Measurements from ENCODE around the gene FMC1. TPM values are rescaled to one million over a fixed set of nuclear protein-coding genes. Genes with fewer than 3 reads are reported as not detected.
A peak's percentile ranks its signal among the peaks of the same experiment; 100 is the strongest.
"Not testable (repeated sequence)": the region's sequence is repeated elsewhere in the genome, so short reads cannot be mapped to it uniquely, and the experiment has no call there.

Gene FMC1
- total RNA-seq, 2 experiments from 2014 or later = 6.4 to 6.7 TPM

- peak overlapping the region; percentile 92 for H3K4me3 Mint-ChIP-seq
- no peak for DNase-seq
Observed at GRCh38 chr7:139340808-139341057, 404 bp upstream of the FMC1 start.

DNA sequence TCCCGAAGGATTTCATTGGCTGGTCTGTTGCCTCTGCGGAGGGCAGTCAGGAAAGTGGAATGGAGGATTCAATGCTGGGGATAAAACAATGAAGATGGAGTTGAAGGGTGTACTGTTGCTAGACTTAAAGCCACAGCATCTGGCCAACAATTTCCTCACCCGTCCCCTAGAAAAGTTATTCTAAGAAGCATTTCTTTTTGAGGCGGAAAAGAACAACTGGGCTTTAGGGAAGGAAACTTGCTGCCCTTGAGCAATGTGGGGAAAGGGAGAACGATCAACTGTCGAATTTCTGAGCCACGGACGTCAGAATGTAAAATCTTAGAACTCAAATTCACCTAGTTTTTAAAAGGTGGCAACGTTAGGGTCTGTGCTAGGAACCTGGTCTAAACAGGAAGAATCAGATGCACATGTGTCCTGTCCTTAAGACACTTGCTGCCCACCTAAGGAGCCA is 664 bp downstream of the FMC1 start:
- DNase-seq (no peak), ATAC-seq (no peak)
- peaks cover 27% of the 10 kb centered on the region for H3K4me1 Mint-ChIP-seq (ENCODE audit: low read depth)
- H3K27me3 Mint-ChIP-seq (ENCODE audit: low read depth) = peaks cover 3% of the 10 kb centered on the region
- ChIA-PET POLR2A (interaction anchor here (1.0 kb wide), 2 partner anchors 18 to 19 kb away, joined by 3 to 4 read pairs; partner anchors contain the start of gene LUC7L2), CTCF (interaction anchor here (0.6 kb wide), 1 partner anchor 14 kb away, joined by 3 read pairs; no protein-coding TSS in a partner anchor)
- peaks cover 25% of the 10 kb centered on the region for H3K36me3 Mint-ChIP-seq (ENCODE audit: low read depth)
- H3K9me3 Mint-ChIP-seq (ENCODE audit: insufficient read depth) = peaks cover 10% of the 10 kb centered on the region
- H3K27ac Mint-ChIP-seq = peak overlapping the region; percentile 97
- H3K4me3 Mint-ChIP-seq = peak overlapping the region; percentile 92

More at GRCh38 chr7:139340808-139341057, 404 bp upstream of the FMC1 start:
- ChIA-PET POLR2A (interaction anchor here (1.1 to 1.9 kb wide), 3 partner anchors 14 to 19 kb away, joined by 3 to 20 read pairs (median 4); partner anchors contain the start of gene LUC7L2), CTCF (interaction anchor here (0.7 to 1.0 kb wide), 3 partner anchors 15 to 54 kb away, joined by 3 to 4 read pairs (median 3); no protein-coding TSS in a partner anchor)
- ATAC-seq = no peak
- Mint-ChIP-seq H3K4me1 (ENCODE audit: low read depth) (peaks cover 27% of the 10 kb centered on the region), H3K36me3 (ENCODE audit: low read depth) (peaks cover 23% of the 10 kb centered on the region), H3K27me3 (ENCODE audit: low read depth) (peaks cover 3% of the 10 kb centered on the region), H3K27ac (peak overlapping the region; percentile 97), H3K9me3 (ENCODE audit: insufficient read depth) (peaks cover 10% of the 10 kb centered on the region)

GRCh38 chr7:139345042-139345441 is 3.9 kb downstream of the FMC1 start:
- no peak overlapping the region for H3K27ac Mint-ChIP-seq
- CTCF ChIA-PET = interaction anchor here (1.8 kb wide), 1 partner anchor 11 kb away, joined by 5 read pairs; no protein-coding TSS in a partner anchor
- peaks cover 3% of the 10 kb centered on the region for H3K27me3 Mint-ChIP-seq (ENCODE audit: low read depth)
- H3K4me3 Mint-ChIP-seq = no peak overlapping the region
- H3K4me1 Mint-ChIP-seq (ENCODE audit: low read depth) = peaks cover 22% of the 10 kb centered on the region
- POLR2A ChIA-PET = no interaction called here
- peaks cover under 1% of the 10 kb centered on the region for H3K9me3 Mint-ChIP-seq (ENCODE audit: insufficient read depth)
- ATAC-seq = no peak
- DNase-seq = no peak
- peaks cover 22% of the 10 kb centered on the region for H3K36me3 Mint-ChIP-seq (ENCODE audit: low read depth)

DNA sequence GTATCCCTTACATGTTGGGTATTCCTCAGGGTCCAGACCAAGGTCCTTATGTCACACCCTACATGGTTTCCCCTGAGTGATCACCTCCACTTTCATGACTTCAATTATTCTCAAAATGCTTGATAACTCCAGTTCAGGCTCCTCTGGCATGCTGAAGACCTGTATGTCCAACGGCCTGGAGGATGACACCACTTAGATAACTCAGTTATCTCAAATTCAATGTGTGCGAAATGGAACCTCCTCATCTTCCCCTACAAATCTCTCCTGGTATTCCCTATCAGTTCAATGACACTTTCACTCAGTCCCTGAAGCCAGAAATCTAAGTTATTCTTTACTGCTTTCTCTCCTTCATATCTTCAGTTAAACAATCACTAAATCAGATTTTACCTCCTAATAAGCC is 9.9 kb downstream of the FMC1 start:
- H3K36me3 Mint-ChIP-seq (ENCODE audit: low read depth) = peaks cover 22% of the 10 kb centered on the region
- ATAC-seq (no peak), DNase-seq (no peak)
- no peaks in the 10 kb centered on the region for H3K27me3 Mint-ChIP-seq (ENCODE audit: low read depth)
- peaks cover 4% of the 10 kb centered on the region for H3K4me1 Mint-ChIP-seq (ENCODE audit: low read depth)
- H3K27ac Mint-ChIP-seq = no peak overlapping the region
- POLR2A ChIA-PET = interaction anchor here (1.7 kb wide), 1 partner anchor 9 kb away, joined by 6 read pairs; the partner anchor contains the start of gene LUC7L2
- H3K9me3 Mint-ChIP-seq (ENCODE audit: insufficient read depth) = no peaks in the 10 kb centered on the region
- CTCF ChIA-PET = interaction anchor here (1.3 kb wide), 1 partner anchor 276 kb away, joined by 3 read pairs; no protein-coding TSS in a partner anchor
- H3K4me3 Mint-ChIP-seq = no peak overlapping the region

GRCh38 chr7:139354729-139355128 is 13.6 kb downstream of the FMC1 start:
- no peak overlapping the region for H3K4me3 Mint-ChIP-seq
- no peaks in the 10 kb centered on the region for H3K27me3 Mint-ChIP-seq (ENCODE audit: low read depth)
- H3K36me3 Mint-ChIP-seq (ENCODE audit: low read depth) = peaks cover 22% of the 10 kb centered on the region
- POLR2A ChIA-PET = interaction anchor here (0.6 to 0.7 kb wide), 3 partner anchors 15 to 345 kb away, joined by 3 read pairs; no protein-coding TSS in a partner anchor
- no peak for DNase-seq
- CTCF ChIA-PET = interaction anchor here (0.7 kb wide), 1 partner anchor 18 kb away, joined by 3 read pairs; no protein-coding TSS in a partner anchor
- peaks cover 20% of the 10 kb centered on the region for H3K4me1 Mint-ChIP-seq (ENCODE audit: low read depth)
- no peaks in the 10 kb centered on the region for H3K9me3 Mint-ChIP-seq (ENCODE audit: insufficient read depth)
- no peak for ATAC-seq
- no peak overlapping the region for H3K27ac Mint-ChIP-seq

DNA sequence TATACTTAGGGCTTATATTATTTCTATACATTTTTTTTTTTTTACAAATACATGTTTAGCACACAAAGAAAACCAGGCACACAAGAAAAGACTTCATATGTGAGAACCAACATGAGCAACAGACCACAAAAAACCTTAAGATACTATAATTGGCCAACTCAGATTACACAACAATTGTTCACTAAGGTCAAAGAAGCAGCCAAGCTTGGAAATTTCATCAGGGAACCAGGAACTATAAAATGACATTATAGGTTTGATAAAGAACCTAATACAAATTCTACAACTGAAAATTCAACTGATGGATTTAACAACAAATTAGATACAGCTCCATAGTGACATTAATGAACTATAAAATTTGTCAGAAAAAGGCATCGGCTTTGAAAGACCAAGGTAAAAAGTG is 14.2 kb downstream of the FMC1 start:
- Mint-ChIP-seq H3K27ac (no peak overlapping the region), H3K4me1 (ENCODE audit: low read depth) (peaks cover 20% of the 10 kb centered on the region), H3K4me3 (no peak overlapping the region), H3K36me3 (ENCODE audit: low read depth) (peaks cover 20% of the 10 kb centered on the region), H3K27me3 (ENCODE audit: low read depth) (no peaks in the 10 kb centered on the region), H3K9me3 (ENCODE audit: insufficient read depth) (no peaks in the 10 kb centered on the region)
- ATAC-seq (no peak), DNase-seq (no peak)
- ChIA-PET POLR2A (no interaction called here), CTCF (interaction anchor here (0.8 to 1.4 kb wide), 5 partner anchors 8 to 79 kb away, joined by 3 to 5 read pairs (median 3); no protein-coding TSS in a partner anchor)

GRCh38 chr7:139357729-139358506 is 16.8 kb downstream of the FMC1 start:
- H3K27me3 Mint-ChIP-seq (ENCODE audit: low read depth); ATAC-seq; CTCF ChIA-PET; DNase-seq; H3K9me3 Mint-ChIP-seq (ENCODE audit: insufficient read depth): not testable (repeated sequence)
- POLR2A ChIA-PET = interaction anchor here (1.6 to 2.1 kb wide), 2 partner anchors 263 to 266 kb away, joined by 4 to 18 read pairs; no protein-coding TSS in a partner anchor
- peaks cover 35% of the 10 kb centered on the region for H3K4me1 Mint-ChIP-seq (ENCODE audit: low read depth)
- H3K4me3 Mint-ChIP-seq = peak overlapping the region; percentile 95
- peaks cover 28% of the 10 kb centered on the region for H3K36me3 Mint-ChIP-seq (ENCODE audit: low read depth)
- peak overlapping the region; percentile 99 for H3K27ac Mint-ChIP-seq

- no peaks in the 10 kb centered on the region for H3K9me3 Mint-ChIP-seq (ENCODE audit: insufficient read depth)
- POLR2A ChIA-PET = interaction anchor here (0.6 to 2.5 kb wide), 16 partner anchors 11 to 1058 kb away, joined by 3 to 20 read pairs (median 5); partner anchors contain the start of gene FMC1
- DNase-seq (peak; percentile 45), ATAC-seq (peak; percentile 25)
- H3K4me3 Mint-ChIP-seq = peak overlapping the region; percentile 95
- peaks cover 32% of the 10 kb centered on the region for H3K36me3 Mint-ChIP-seq (ENCODE audit: low read depth)
- CTCF ChIA-PET = interaction anchor here (1.8 kb wide), 1 partner anchor 15 kb away, joined by 4 read pairs; no protein-coding TSS in a partner anchor
- H3K4me1 Mint-ChIP-seq (ENCODE audit: low read depth) = peaks cover 40% of the 10 kb centered on the region
- no peaks in the 10 kb centered on the region for H3K27me3 Mint-ChIP-seq (ENCODE audit: low read depth)
- peak overlapping the region; percentile 99 for H3K27ac Mint-ChIP-seq
Observed at GRCh38 chr7:139358541-139359365, 17.6 kb downstream of the FMC1 start.

DNA sequence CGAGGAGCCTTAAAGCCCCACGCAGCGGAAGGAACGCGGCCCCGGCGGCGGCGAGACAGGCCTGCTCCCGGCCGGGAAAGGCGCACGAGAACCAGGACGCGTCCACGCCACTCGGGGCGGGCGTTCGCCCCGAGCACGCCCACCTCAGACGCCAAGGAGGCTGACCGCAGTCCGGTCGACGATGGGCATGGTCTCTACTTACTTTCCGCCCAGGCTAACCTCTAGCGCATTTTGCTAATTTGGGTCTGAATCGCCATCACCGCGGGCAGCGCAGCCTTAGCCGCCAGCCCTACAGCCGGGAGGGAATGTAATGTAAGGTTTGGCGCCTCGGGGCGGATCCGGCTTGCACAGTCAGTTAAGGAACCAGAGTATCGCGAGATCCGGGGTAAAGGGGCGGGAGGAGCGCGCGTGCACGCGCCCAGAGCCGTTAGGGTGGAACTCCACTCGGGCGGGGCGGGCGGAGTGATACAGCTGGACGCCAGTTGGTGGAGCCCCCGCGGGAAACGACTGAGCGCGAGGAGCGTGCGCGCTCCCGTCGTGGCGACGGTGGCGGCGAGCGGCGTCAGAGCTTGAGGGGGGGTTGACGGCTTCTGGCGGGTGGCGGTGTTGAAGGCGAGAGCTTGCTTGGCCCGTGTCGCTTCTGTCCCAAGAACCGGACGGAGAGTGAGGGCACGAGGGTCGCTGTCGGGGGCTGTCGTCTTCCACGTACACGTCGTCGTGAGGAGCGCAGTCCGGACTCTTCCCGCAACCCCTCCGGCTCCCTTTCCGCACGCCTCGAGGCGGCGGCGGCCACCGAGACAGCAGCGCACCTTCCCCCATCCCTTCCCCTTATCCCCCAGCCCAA is 18.5 kb downstream of the FMC1 start, which contains the start of gene LUC7L2:
LUC7L2 (plus strand) TSS at position 529 of the 844 bp plus-strand sequence. CDS start 368 bp downstream, outside the sequence.
- CTCF ChIA-PET = interaction anchor here (0.9 to 1.8 kb wide), 2 partner anchors 10 to 14 kb away, joined by 3 to 4 read pairs; no protein-coding TSS in a partner anchor
- Mint-ChIP-seq H3K4me3 (peak within 1 kb of the TSS; percentile 95), H3K36me3 (ENCODE audit: low read depth) (peaks cover 35% of the 10 kb centered on the region), H3K27me3 (ENCODE audit: low read depth) (no peaks in the 10 kb centered on the region), H3K27ac (peak within 1 kb of the TSS; percentile 99), H3K4me1 (ENCODE audit: low read depth) (peaks cover 44% of the 10 kb centered on the region), H3K9me3 (ENCODE audit: insufficient read depth) (no peaks in the 10 kb centered on the region)
- peak; percentile 78 for ATAC-seq
- POLR2A ChIA-PET = interaction anchor here (0.6 to 2.5 kb wide), 29 partner anchors 8 to 1057 kb away, joined by 3 to 20 read pairs (median 4); partner anchors contain the start of gene FMC1
- peak; percentile 100 for DNase-seq

GRCh38 chr7:139360210-139360947 is 19.2 kb downstream of the FMC1 start:
- H3K9me3 Mint-ChIP-seq (ENCODE audit: insufficient read depth) = no peaks in the 10 kb centered on the region
- POLR2A ChIA-PET = interaction anchor here (0.6 to 2.5 kb wide), 29 partner anchors 9 to 1057 kb away, joined by 3 to 20 read pairs (median 4); partner anchors contain the start of gene FMC1
- H3K4me3 Mint-ChIP-seq = peak overlapping the region; percentile 95
- peaks cover 40% of the 10 kb centered on the region for H3K36me3 Mint-ChIP-seq (ENCODE audit: low read depth)
- peak; percentile 82 for ATAC-seq
- H3K4me1 Mint-ChIP-seq (ENCODE audit: low read depth) = peaks cover 49% of the 10 kb centered on the region
- DNase-seq = peak; percentile 98
- no peaks in the 10 kb centered on the region for H3K27me3 Mint-ChIP-seq (ENCODE audit: low read depth)
- peak overlapping the region; percentile 99 for H3K27ac Mint-ChIP-seq
- CTCF ChIA-PET = interaction anchor here (0.9 to 1.8 kb wide), 2 partner anchors 11 to 13 kb away, joined by 3 to 4 read pairs; no protein-coding TSS in a partner anchor
